MM.1S (cell line): Measurements from ENCODE around the gene PLA2G3.

ENCODE experiments used
- DNase-seq: peaks from one replicate; pipeline ENCODE4 v3.0.0-alpha.2; 2015
- H2AFZ ChIP-seq: fragments of 300-600 bp; sonication (generic); 2 replicates; pipeline ENCODE4 v1.6.0; 2016; ENCODE audit warnings: antibody characterized with exemption, low read length
- H3F3A ChIP-seq: fragments of 300-600 bp; sonication (generic); 2 replicates; pipeline ENCODE4 v1.6.1; 2016; ENCODE audit warnings: mild to moderate bottlenecking, antibody characterized with exemption, low read length, moderate library complexity, mixed read lengths; ENCODE audit not compliant: insufficient read depth
- H3K27ac ChIP-seq: fragments of 300-600 bp; sonication (generic); 2 replicates; pipeline ENCODE4 v1.5.1; 2016; ENCODE audit warnings: mild to moderate bottlenecking, low read length
- H3K27me3 ChIP-seq: fragments of 300-600 bp; sonication (generic); replicated peaks from 2 replicates; pipeline ENCODE4 v1.6.0; 2016; ENCODE audit warnings: low read length; ENCODE audit not compliant: insufficient read depth
- H3K36me3 ChIP-seq: fragments of 300-600 bp; sonication (generic); replicated peaks from 2 replicates; pipeline ENCODE4 v1.6.1; 2016; ENCODE audit warnings: mild to moderate bottlenecking, low read length, mixed read lengths; ENCODE audit not compliant: insufficient read depth
- H3K4me1 ChIP-seq: fragments of 300-600 bp; sonication (generic); 2 replicates; pipeline ENCODE4 v1.6.1; 2016; ENCODE audit warnings: low read length, mixed read lengths
- H3K4me2 ChIP-seq: fragments of 300-600 bp; sonication (generic); 2 replicates; pipeline ENCODE4 v1.6.0; 2016; ENCODE audit warnings: low read depth, low read length
- H3K4me3 ChIP-seq: fragments of 300-600 bp; sonication (generic); 2 replicates; pipeline ENCODE4 v1.5.1; 2016; ENCODE audit warnings: low read length, mixed read lengths
- H3K79me2 ChIP-seq: fragments of 300-600 bp; sonication (generic); 2 replicates; pipeline ENCODE4 v1.6.1; 2016; ENCODE audit warnings: mixed run types, low read length, mixed read lengths
- H3K9ac ChIP-seq: fragments of 300-600 bp; sonication (generic); 2 replicates; pipeline ENCODE4 v1.6.1; 2016; ENCODE audit warnings: low read length, mixed read lengths
- H3K9me2 ChIP-seq: fragments of 300-600 bp; sonication (generic); replicated peaks from 2 replicates; pipeline ENCODE4 v1.6.1; 2016; ENCODE audit warnings: mild to moderate bottlenecking, low read length, mixed read lengths; ENCODE audit not compliant: insufficient read depth
- H3K9me3 ChIP-seq: fragments of 300-600 bp; sonication (generic); replicated peaks from 2 replicates; pipeline ENCODE4 v1.6.1; 2016; ENCODE audit warnings: mild to moderate bottlenecking, low read length, mixed read lengths; ENCODE audit not compliant: insufficient read depth
- H4K20me1 ChIP-seq: fragments of 300-600 bp; sonication (generic); 2 replicates; pipeline ENCODE4 v1.6.1; 2016; ENCODE audit warnings: mild to moderate bottlenecking, low read length, moderate library complexity, mixed read lengths; ENCODE audit not compliant: insufficient read depth
- CTCF ChIP-seq: fragments of 300-600 bp; sonication (generic); IDR thresholded peaks from 2 replicates; pipeline ENCODE4 v1.5.1; 2016; ENCODE audit warnings: antibody characterized with exemption, low read length, mixed read lengths
- EZH2 ChIP-seq: fragments of 300-600 bp; sonication (generic); optimal IDR thresholded peaks from 2 replicates; pipeline ENCODE3; 2017; ENCODE audit warnings: low read depth, mild to moderate bottlenecking, antibody characterized with exemption, low read length, mixed read lengths
- EZH2phosphoT487 ChIP-seq: fragments of 300-600 bp; sonication (generic); IDR thresholded peaks from 2 replicates; pipeline ENCODE4 v1.6.1; 2018; ENCODE audit warnings: antibody characterized with exemption, low read length

The PLA2G3 gene

GRCh38 chr22:31141551-31141950 is 1.2 kb upstream of the PLA2G3 start:
- Histone ChIP-seq H3K4me2 (no peak overlapping the region), H3K4me3 (no peak overlapping the region), H3K27me3 (peaks cover 8% of the 10 kb centered on the region; the same call in 1 of the 2 replicates), H3K79me2 (no peaks in the 10 kb centered on the region), H3K4me1 (no peaks in the 10 kb centered on the region), H3K9me2 (no peaks in the 10 kb centered on the region), H4K20me1 (no peaks in the 10 kb centered on the region), H3K9me3 (no peaks in the 10 kb centered on the region), H3K27ac (no peak overlapping the region), H3K36me3 (no peaks in the 10 kb centered on the region), H3F3A (no peaks in the 10 kb centered on the region), H3K9ac (no peak overlapping the region), H2AFZ (no peak overlapping the region)
- DNase-seq = no peak
- no peak for TF ChIP-seq CTCF
- TF ChIP-seq EZH2phosphoT487 = no peak
- no peak for TF ChIP-seq EZH2

GRCh38 chr22:31140746-31141145 is 438 bp upstream of the PLA2G3 start:
- Histone ChIP-seq H4K20me1 (no peaks in the 10 kb centered on the region), H3K4me1 (no peaks in the 10 kb centered on the region), H3K27ac (no peak overlapping the region), H3K79me2 (no peaks in the 10 kb centered on the region), H2AFZ (no peak overlapping the region), H3K9me2 (no peaks in the 10 kb centered on the region), H3K9ac (no peak overlapping the region), H3K4me2 (no peak overlapping the region), H3K27me3 (peaks cover 8% of the 10 kb centered on the region; the same call in 1 of the 2 replicates), H3K36me3 (no peaks in the 10 kb centered on the region), H3F3A (no peaks in the 10 kb centered on the region), H3K4me3 (no peak overlapping the region), H3K9me3 (no peaks in the 10 kb centered on the region)
- no peak for TF ChIP-seq EZH2
- no peak for TF ChIP-seq CTCF
- TF ChIP-seq EZH2phosphoT487 = no peak
- DNase-seq = no peak

- Histone ChIP-seq H3K4me1 (no peaks in the 10 kb centered on the region), H3K9ac (no peak overlapping the region), H3K79me2 (no peaks in the 10 kb centered on the region)
These were observed 1.2 kb downstream of the PLA2G3 start for GRCh38 chr22:31139066-31139465.

More at GRCh38 chr22:31139066-31139465, 1.2 kb downstream of the PLA2G3 start:
- no peak for DNase-seq
- Histone ChIP-seq H3K27me3 (peaks cover 8% of the 10 kb centered on the region; the same call in 1 of the 2 replicates), H3F3A (no peaks in the 10 kb centered on the region), H3K9me2 (no peaks in the 10 kb centered on the region), H3K27ac (no peak overlapping the region), H3K9me3 (no peaks in the 10 kb centered on the region), H3K4me3 (no peak overlapping the region), H3K36me3 (no peaks in the 10 kb centered on the region), H4K20me1 (no peaks in the 10 kb centered on the region), H3K4me2 (no peak overlapping the region), H2AFZ (no peak overlapping the region)
- TF ChIP-seq EZH2 = no peak
- no peak for TF ChIP-seq CTCF
- TF ChIP-seq EZH2phosphoT487 = no peak
